GM12878 (cell line): ENCODE results near the gene LGALSL. TPM values are rescaled to one million over a fixed set of nuclear protein-coding genes. Genes with fewer than 3 reads are reported as not detected.
A peak's percentile ranks its signal among the peaks of the same experiment; 100 is the strongest.

Source experiments
- ATAC-seq: fragments of 200-7000 bp; cut with Tn5 transposase; 3 replicates; pipeline ENCODE4 v1.9.1; 2020; ENCODE audit warnings: mild to moderate bottlenecking, moderate library complexity
- Bru-seq: library from RNA; stranded (reverse); fragments of 400-500 nt; gene quantifications from one replicate; lab custom pipeline; 2021; lab: Mats Ljungman, UMichigan
- BruChase-seq, 2 experiments: library from RNA; stranded (reverse); fragments of 400-500 nt; gene quantifications; one replicate each; lab custom pipeline; 2021; lab: Mats Ljungman, UMichigan
- BruUV-seq: library from RNA; stranded (reverse); fragments of 400-500 nt; replicated peaks from 2 replicates; lab custom pipeline; 2021; lab: Mats Ljungman, UMichigan
- CTCF ChIA-PET: fragments of 300-600 bp; sonication (Branson Sonifier 250); formaldehyde crosslinking; extraction: SDS; loops from one replicate; lab custom pipeline; 2021; ENCODE audit warnings: inconsistent platforms; lab: Yijun Ruan, JAX
- POLR2A ChIA-PET: fragments of 350-600 bp; formaldehyde crosslinking; extraction: SDS; loops from one replicate; lab custom pipeline; 2021; ENCODE audit warnings: inconsistent platforms; lab: Charles Lee
- RAD21 ChIA-PET: fragments of 300-600 bp; sonication (Branson Sonifier 250); formaldehyde crosslinking; loops from one replicate; lab custom pipeline; 2023; ENCODE audit warnings: antibody characterized with exemption; ENCODE audit not compliant: unreplicated experiment; lab: Charles Lee
- SMC1A ChIA-PET: fragments of 300-600 bp; sonication (Branson Sonifier 250); formaldehyde crosslinking; loops from one replicate; lab custom pipeline; 2023; ENCODE audit not compliant: unreplicated experiment, uncharacterized antibody; lab: Charles Lee
- DNase-seq: peaks from one replicate; pipeline ENCODE4 v3.0.0-alpha.2; 2011; ENCODE audit warnings: low read depth, low spot score
- FAIRE-seq: peaks from 3 replicates; lab custom pipeline; 2011; peaks lifted over from hg19 to GRCh38; lab: Jason Lieb, UNC
- H2AFZ ChIP-seq: 2 replicates; pipeline ENCODE4 v1.6.0; 2011; ENCODE audit warnings: low read depth, low read length, control low read depth; ENCODE audit not compliant: control insufficient read depth
- H3K27ac ChIP-seq: 2 replicates; pipeline ENCODE4 v1.5.1; 2011; ENCODE audit warnings: control low read depth; ENCODE audit not compliant: control insufficient read depth, insufficient read depth
- H3K27me3 ChIP-seq, 2 experiments: replicated peaks in 1 of 2; 2 replicates each; pipeline versions ENCODE4 v1.6.0 to v1.6.1; 2011; ENCODE audit warnings: low read length in 1 of 2; ENCODE audit not compliant: control insufficient read depth in 2 of 2, insufficient read depth in 2 of 2
- H3K36me3 ChIP-seq, 2 experiments: 2 replicates each; pipeline ENCODE4 v1.5.1; 2011; ENCODE audit warnings: low read length in 1 of 2; ENCODE audit not compliant: control insufficient read depth in 2 of 2, insufficient read depth in 2 of 2
- H3K4me1 ChIP-seq: 2 replicates; pipeline ENCODE4 v1.6.1; 2011; ENCODE audit warnings: mild to moderate bottlenecking, low read length, moderate library complexity, mixed read lengths; ENCODE audit not compliant: control insufficient read depth, insufficient read depth
- H3K4me2 ChIP-seq: 2 replicates; pipeline ENCODE4 v1.6.0; 2011; ENCODE audit warnings: control low read depth; ENCODE audit not compliant: control insufficient read depth, insufficient read depth
- H3K4me3 ChIP-seq: fragments of 200-600 bp; sonication (generic); 2 replicates; pipeline ENCODE4 v1.5.1; 2016
- H3K79me2 ChIP-seq: 2 replicates; pipeline ENCODE4 v1.6.0; 2011; ENCODE audit warnings: low read length; ENCODE audit not compliant: control insufficient read depth, insufficient read depth
- H3K9ac ChIP-seq: 2 replicates; pipeline ENCODE4 v1.8.0; 2011; ENCODE audit warnings: low read length, control low read depth, mixed read lengths; ENCODE audit not compliant: control insufficient read depth, insufficient read depth
- H3K9me3 ChIP-seq: replicated peaks from 3 replicates; pipeline ENCODE4 v1.5.1; 2011; ENCODE audit warnings: mild to moderate bottlenecking, low read length; ENCODE audit not compliant: control insufficient read depth, insufficient read depth
- H4K20me1 ChIP-seq: 2 replicates; pipeline ENCODE4 v1.6.0; 2011; ENCODE audit not compliant: control insufficient read depth, insufficient read depth
- BCL11A ChIP-seq: IDR thresholded peaks from 2 replicates; pipeline ENCODE4 v1.6.1; 2011; ENCODE audit warnings: low read depth, low read length
- BHLHE40 ChIP-seq, 2 experiments: fragments of 450-650 bp in 1 of 2; IDR thresholded peaks; 2 replicates each; pipeline ENCODE4 v1.6.1; 2011 to 2017; ENCODE audit warnings: low read depth in 2 of 2, borderline replicate concordance in 1 of 2, improper control_type of control experiment in 1 of 2, low read length in 1 of 2, mild to moderate bottlenecking in 1 of 2
- HDAC6 ChIP-seq: fragments of 200-600 bp; sonication (generic); IDR thresholded peaks from one replicate; pipeline ENCODE4 v1.8.0; 2017; ENCODE audit warnings: antibody characterized with exemption; ENCODE audit not compliant: unreplicated experiment
- NKRF ChIP-seq: fragments of 450-650 bp; conservative IDR thresholded peaks from 2 replicates; pipeline ENCODE4 v1.6.1; 2017; ENCODE audit warnings: mild to moderate bottlenecking, moderate library complexity
- POLR2A ChIP-seq: IDR thresholded peaks from 2 replicates; pipeline ENCODE4 v1.6.1; 2011; ENCODE audit warnings: low read depth, mild to moderate bottlenecking, low read length
- SMARCA5 ChIP-seq: fragments of 450-650 bp; IDR thresholded peaks from 2 replicates; pipeline ENCODE4 v1.6.1; 2017; ENCODE audit warnings: mild to moderate bottlenecking
- TBL1XR1 ChIP-seq: IDR thresholded peaks from 2 replicates; pipeline ENCODE4 v1.6.1; 2012; ENCODE audit warnings: low read depth, low read length, improper control_type of control experiment
- USF1 ChIP-seq: IDR thresholded peaks from 2 replicates; pipeline ENCODE4 v1.6.1; 2011; ENCODE audit warnings: borderline replicate concordance, low read depth, mild to moderate bottlenecking, moderate library complexity, mixed read lengths, low read length; ENCODE audit not compliant: insufficient read depth; ENCODE audit errors: extremely low read length
- ZNF24 ChIP-seq: fragments of 450-650 bp; IDR thresholded peaks from 2 replicates; pipeline ENCODE4 v1.6.1; 2017; ENCODE audit warnings: antibody characterized with exemption, mild to moderate bottlenecking
- WGBS: methylation state at CpG from one replicate; pipeline ENCODE4 v1.1.6; 2016; ENCODE audit warnings: low lambda C conversion rate; ENCODE audit not compliant: insufficient replicate concordance, insufficient coverage; ENCODE audit errors: missing lambda C conversion rate; 5-methylcytosine and 5-hydroxymethylcytosine counted together
- in situ Hi-C: fragments of 300-500 bp; cut with MboI; formaldehyde crosslinking; loops from 9 replicates; pipeline ENCODE4 v1.14.3; 2018; ENCODE audit warnings: mixed read lengths
- intact Hi-C: fragments of 100-400 bp; cut with micrococcal nuclease; formaldehyde crosslinking; loops from one replicate; pipeline ENCODE4 v1.14.2; 2022; ENCODE audit not compliant: unreplicated experiment
- long read RNA-seq, 2 experiments: library from polyadenylated mRNA; unstranded; transcript quantifications; one replicate each; pipeline ENCODE4 v2.0.0, GENCODE V29; 2019 to 2020
- polyA minus RNA-seq, 3 experiments: library from RNA; depleted of rRNA, polyadenylated mRNA; stranded (reverse); fragments of >200 nt; gene quantifications; 2 replicates each; pipeline ENCODE4 v1.2.3, GENCODE V29; 2011
- polyA plus RNA-seq, 11 experiments: library from polyadenylated mRNA; depleted of rRNA in 4 of 11; unstranded in 6 of 11; stranded (reverse) in 5 of 11; fragments of >200 nt; fragmentation: Nextera tagmentation in 4 of 11; fragmentation: Illumina TruSeq in 1 of 11; extraction: Ambion mirVana in 4 of 11; extraction: Trizol in 1 of 11; gene quantifications; 1 replicate in 1 of 11; 2 replicates in 10 of 11; pipeline versions ENCODE4 v1.2.1 to v1.2.3, GENCODE V29; 2011 to 2016; ENCODE audit warnings: inconsistent platforms in 2 of 11, missing spikeins in 2 of 11, low read depth in 1 of 11
- total RNA-seq, 4 experiments: library from RNA; depleted of rRNA in 3 of 4; stranded (reverse); fragments of >200 nt in 3 of 4; fragmentation: Illumina TruSeq in 1 of 4; extraction: Trizol in 1 of 4; gene quantifications; 2 replicates each; pipeline versions ENCODE4 v1.2.1 to v1.2.3, GENCODE V29; 2013 to 2021

The LGALSL gene
- total RNA-seq (2013; cell fraction: nucleolus; rRNA removed), result 1.5 TPM in 2 replicates
- 3.3 and 3.5 TPM in 2 replicates for total RNA-seq (2014; rRNA removed)
- 5.9 and 6.4 TPM in 2 replicates for total RNA-seq (2014; rRNA removed; fragmentation: Illumina TruSeq; extraction: Trizol)
- 7.8 and 10.4 TPM in 2 replicates for total RNA-seq (2021)
- 4.6 TPM for polyA plus RNA-seq (2011; ENCODE audit: low read depth)
- 9.1 and 9.6 TPM in 2 replicates for polyA plus RNA-seq (2011; rRNA removed)
- polyA plus RNA-seq (2011; cell fraction: cytosol; rRNA removed), result 7.5 and 10.3 TPM in 2 replicates
- polyA plus RNA-seq (2011; cell fraction: nucleus; rRNA removed), result 3.6 and 4.8 TPM in 2 replicates
- polyA plus RNA-seq (2012), result 2.7 and 3.9 TPM in 2 replicates
- polyA plus RNA-seq (2014; fragmentation: Illumina TruSeq; extraction: Trizol), result 4.9 and 8.7 TPM in 2 replicates
- 1 to 10 TPM; 3.8 to 4.5 TPM for polyA plus RNA-seq (2014; fragmentation: Nextera tagmentation; extraction: Ambion mirVana)
- polyA plus RNA-seq (2014; rRNA removed), result 4.7 and 8.5 TPM in 2 replicates
- polyA plus RNA-seq (2016; fragmentation: Nextera tagmentation; extraction: Ambion mirVana), result 1 to 10 TPM; 4.9 to 6.3 TPM
- polyA minus RNA-seq (2011; rRNA and poly(A)+ RNA removed), result 8.8 and 10.7 TPM in 2 replicates
- 2.5 and 3.2 TPM in 2 replicates for polyA minus RNA-seq (2011; cell fraction: cytosol; rRNA and poly(A)+ RNA removed)
- polyA minus RNA-seq (2011; cell fraction: nucleus; rRNA and poly(A)+ RNA removed), result 0.96 and 1.2 TPM in 2 replicates
- percentile 57 among the genes with signal in this experiment for Bru-seq, nascent RNA
- BruChase-seq, experiment 1, labeled RNA remaining after a 6-hour chase, result percentile 55 among the genes with signal in this experiment
- BruChase-seq, experiment 2, labeled RNA remaining after a 2-hour chase, result percentile 64 among the genes with signal in this experiment
- long read RNA-seq, experiment 1, transcript LGALSL-201 (5 exons, 3,926 nt), result major isoform, 6 of 7 reads
- long read RNA-seq, experiment 1, partial matches to known transcripts, result 0 of 7 reads
- long read RNA-seq, experiment 1, other reads (novel, unspliced or antisense), result 1 of 7 reads
- long read RNA-seq, experiment 2, transcript LGALSL-201 (5 exons, 3,926 nt), result major isoform, 5 of 7 reads
- long read RNA-seq, experiment 2, partial matches to known transcripts, result 1 of 7 reads
- long read RNA-seq, experiment 2, other reads (novel, unspliced or antisense), result 1 of 7 reads

- SMC1A ChIA-PET, result no interaction called here
- CTCF ChIA-PET, result interaction anchor here (1.5 kb wide), 1 partner anchor 125 kb away, joined by 3 read pairs; no protein-coding TSS in a partner anchor
- no peaks in the 10 kb centered on the region for H3K79me2 ChIP-seq
- peak within 1 kb of the TSS; percentile 96 for H3K4me2 ChIP-seq
- in situ Hi-C loops, result no loop called here
- no peaks in the 10 kb centered on the region for H3K27me3 ChIP-seq
- peak; percentile 92 for ATAC-seq
- H3K4me3 ChIP-seq, result peak within 1 kb of the TSS; percentile 83
- peak within 1 kb of the TSS; percentile 70 for H3K9ac ChIP-seq
- no peak for DNase-seq
- POLR2A ChIA-PET, result interaction anchor here (0.5 to 1.1 kb wide), 6 partner anchors 52 to 601 kb away, joined by 3 to 8 read pairs (median 3); no protein-coding TSS in a partner anchor
- intact Hi-C loops, result no loop called here
- RAD21 ChIA-PET, result interaction anchor here (1.0 to 2.3 kb wide), 2 partner anchors 123 to 231 kb away, joined by 3 to 7 read pairs; no protein-coding TSS in a partner anchor
- BruUV-seq, result no TSS peak
- peak within 1 kb of the TSS; percentile 87 for H2AFZ ChIP-seq
- no peak for FAIRE-seq
- WGBS, result under 1% methylated on average over 29 of the region's 52 CpGs
- TF ChIP-seq NKRF (0 out of 2 replicates have a peak, but pooled peaks have one; percentile 19), BCL11A (no peak), USF1 (peak; percentile 48), TBL1XR1 (no peak), ZNF24 (no peak), HDAC6 (no peak), BHLHE40 (IDR thresholded peaks at IDR 0.05; ENCODE audit: borderline replicate concordance in 1 of 2, low read depth in 2 of 2, low read length in 1 of 2) (peak; percentile 36 to 81; a peak in 3 of 4 replicates), POLR2A (peak; percentile 79), SMARCA5 (0 out of 2 replicates have a peak, but pooled peaks have one; percentile 6)
- H3K36me3 ChIP-seq, result no peaks in the 10 kb centered on the region
- H4K20me1 ChIP-seq, result no peaks in the 10 kb centered on the region
- no peaks in the 10 kb centered on the region for H3K9me3 ChIP-seq
- H3K4me1 ChIP-seq, result no peaks in the 10 kb centered on the region; the same call in 1 of the 2 replicates
- H3K27ac ChIP-seq, result peak within 1 kb of the TSS; percentile 22; the same call in 1 of the 2 replicates
Observed at GRCh38 chr2:64453770-64454385, at the start of gene LGALSL. TSS of gene LGALSL (plus strand) at chr2:64454162. CDS start at chr2:64454546, 384 bp downstream.
